ENCODE measurements around the gene HIVEP3. TPM values are rescaled to one million over a fixed set of nuclear protein-coding genes. Genes with fewer than 3 reads are reported as not detected.

HIVEP3 gene
- total and polyA plus RNA-seq, 2 experiments from 2014 or later: 0.57 to 5.9 TPM

DNA sequence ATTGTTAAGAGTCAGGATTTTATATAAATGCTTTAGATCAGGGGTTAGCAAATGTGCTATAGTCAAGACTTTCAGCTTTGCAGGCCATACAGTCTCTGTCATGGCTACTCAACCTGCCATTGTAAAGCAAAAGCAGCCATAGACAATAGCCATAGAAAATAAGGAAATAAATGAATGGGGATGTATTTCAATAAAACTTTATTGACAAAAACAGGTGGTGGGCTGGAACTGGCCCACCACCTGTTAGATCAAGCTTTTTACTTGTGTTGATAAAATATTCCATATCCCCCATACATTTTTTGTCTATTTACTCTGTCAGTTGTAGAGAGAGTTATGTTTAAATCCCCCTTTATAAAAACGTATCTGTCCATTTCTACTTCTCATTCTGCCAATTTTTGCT, 98.9 kb downstream of the HIVEP3 start:
- Histone ChIP-seq H3K9me2 (replicated peaks; ENCODE audit: insufficient read depth) (no peaks in the 10 kb centered on the region), H3K4me1 (ENCODE audit: insufficient read depth) (peaks cover 8% of the 10 kb centered on the region), H4K20me1 (ENCODE audit: insufficient read depth, poor library complexity, severe bottlenecking) (no peaks in the 10 kb centered on the region), H3K27me3 (peaks cover 3% of the 10 kb centered on the region), H3K4me2 (no peak overlapping the region), H3K79me2 (no peaks in the 10 kb centered on the region), H3K27ac (no peak overlapping the region), H3K36me3 (replicated peaks; ENCODE audit: insufficient read depth, low read depth) (no peaks in the 10 kb centered on the region), H3K9me3 (ENCODE audit: low read depth) (no peaks in the 10 kb centered on the region), H3K4me3 (no peak overlapping the region), H2AFZ (no peak overlapping the region)
- WGBS (ENCODE audit: low lambda C conversion rate, missing lambda C conversion rate): 79% methylated on average over 1 of the region's 1 CpG
- TF ChIP-seq, protein P1, sequence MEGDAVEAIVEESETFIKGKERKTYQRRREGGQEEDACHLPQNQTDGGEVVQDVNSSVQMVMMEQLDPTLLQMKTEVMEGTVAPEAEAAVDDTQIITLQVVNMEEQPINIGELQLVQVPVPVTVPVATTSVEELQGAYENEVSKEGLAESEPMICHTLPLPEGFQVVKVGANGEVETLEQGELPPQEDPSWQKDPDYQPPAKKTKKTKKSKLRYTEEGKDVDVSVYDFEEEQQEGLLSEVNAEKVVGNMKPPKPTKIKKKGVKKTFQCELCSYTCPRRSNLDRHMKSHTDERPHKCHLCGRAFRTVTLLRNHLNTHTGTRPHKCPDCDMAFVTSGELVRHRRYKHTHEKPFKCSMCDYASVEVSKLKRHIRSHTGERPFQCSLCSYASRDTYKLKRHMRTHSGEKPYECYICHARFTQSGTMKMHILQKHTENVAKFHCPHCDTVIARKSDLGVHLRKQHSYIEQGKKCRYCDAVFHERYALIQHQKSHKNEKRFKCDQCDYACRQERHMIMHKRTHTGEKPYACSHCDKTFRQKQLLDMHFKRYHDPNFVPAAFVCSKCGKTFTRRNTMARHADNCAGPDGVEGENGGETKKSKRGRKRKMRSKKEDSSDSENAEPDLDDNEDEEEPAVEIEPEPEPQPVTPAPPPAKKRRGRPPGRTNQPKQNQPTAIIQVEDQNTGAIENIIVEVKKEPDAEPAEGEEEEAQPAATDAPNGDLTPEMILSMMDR (IDR thresholded peaks at IDR 0.05; ENCODE audit: poor library complexity): no peak
- no peak for TF ChIP-seq EZH2 (IDR thresholded peaks at IDR 0.05; ENCODE audit: borderline replicate concordance)
- TF ChIP-seq EZH2phosphoT487 (IDR thresholded peaks at IDR 0.05; ENCODE audit: low read depth, severe bottlenecking, unreplicated experiment): no peak
- DNase-seq (ENCODE audit: low spot score): no peak

DNA sequence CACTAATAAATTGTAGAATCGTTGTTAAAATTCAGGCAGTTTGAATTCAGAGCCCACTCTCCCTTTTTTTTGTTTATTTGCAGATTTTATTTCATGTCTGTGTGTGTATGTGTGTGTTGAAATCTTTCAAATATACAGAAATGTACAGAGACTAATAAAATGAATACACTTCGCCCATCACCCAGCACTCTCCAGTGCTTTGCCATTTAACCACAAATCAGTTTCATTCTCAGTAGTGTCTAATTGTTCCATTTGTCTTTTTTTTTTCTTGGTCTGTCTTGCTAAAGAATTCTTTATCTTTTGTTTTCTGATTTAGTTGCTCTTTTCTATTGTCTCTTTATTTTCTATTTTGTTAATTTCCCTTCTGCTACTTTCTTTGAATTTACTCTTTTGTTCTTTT, 99.7 kb downstream of the HIVEP3 start:
- WGBS (ENCODE audit: low lambda C conversion rate, missing lambda C conversion rate): 79% methylated on average over 2 of the region's 2 CpGs
- Histone ChIP-seq H4K20me1 (ENCODE audit: insufficient read depth, poor library complexity, severe bottlenecking) (no peaks in the 10 kb centered on the region), H3K4me3 (no peak overlapping the region)

DNA sequence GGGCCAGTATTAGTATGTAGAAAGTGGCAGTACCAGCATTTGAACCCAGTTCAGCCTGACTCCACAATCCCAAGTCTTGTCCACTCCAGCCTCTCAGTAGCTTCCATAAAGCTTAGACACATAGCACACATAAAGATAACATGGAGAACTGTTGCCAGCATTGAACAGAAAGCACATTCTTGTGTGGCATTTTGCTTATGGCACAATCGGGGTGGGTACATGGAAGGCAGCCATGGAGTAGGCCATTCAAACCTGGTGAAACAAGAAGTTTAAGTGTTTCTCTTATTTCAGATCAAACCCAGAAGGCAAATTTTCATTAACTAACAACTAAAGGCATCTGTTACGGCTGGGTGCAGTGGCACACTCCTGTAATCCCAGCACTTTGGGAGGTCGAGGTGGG, 102.7 kb downstream of the HIVEP3 start:
- TF ChIP-seq EZH2 (IDR thresholded peaks at IDR 0.05; ENCODE audit: borderline replicate concordance): no peak
- TF ChIP-seq, protein P1 (IDR thresholded peaks at IDR 0.05; ENCODE audit: poor library complexity): no peak
- TF ChIP-seq EZH2phosphoT487 (IDR thresholded peaks at IDR 0.05; ENCODE audit: low read depth, severe bottlenecking, unreplicated experiment): no peak
- Histone ChIP-seq H4K20me1 (ENCODE audit: insufficient read depth, poor library complexity, severe bottlenecking) (no peaks in the 10 kb centered on the region), H3K79me2 (no peaks in the 10 kb centered on the region), H3K4me3 (no peak overlapping the region), H2AFZ (no peak overlapping the region), H3K27me3 (peaks cover 3% of the 10 kb centered on the region), H3K9me2 (replicated peaks; ENCODE audit: insufficient read depth) (no peaks in the 10 kb centered on the region), H3K9me3 (ENCODE audit: low read depth) (no peaks in the 10 kb centered on the region), H3K4me2 (no peak overlapping the region), H3K4me1 (ENCODE audit: insufficient read depth) (no peaks in the 10 kb centered on the region), H3K36me3 (replicated peaks; ENCODE audit: insufficient read depth, low read depth) (no peaks in the 10 kb centered on the region), H3K27ac (no peak overlapping the region)
- no peak for DNase-seq (ENCODE audit: low spot score)
- WGBS (ENCODE audit: low lambda C conversion rate, missing lambda C conversion rate): 81% methylated on average over 3 of the region's 3 CpGs

More for the DNA sequence above, 99.7 kb downstream of the HIVEP3 start:
- Histone ChIP-seq H3K9me3 (ENCODE audit: low read depth) (no peaks in the 10 kb centered on the region), H3K9me2 (replicated peaks; ENCODE audit: insufficient read depth) (no peaks in the 10 kb centered on the region), H3K27me3 (peaks cover 3% of the 10 kb centered on the region), H3K36me3 (replicated peaks; ENCODE audit: insufficient read depth, low read depth) (no peaks in the 10 kb centered on the region), H3K79me2 (no peaks in the 10 kb centered on the region), H2AFZ (no peak overlapping the region), H3K4me1 (ENCODE audit: insufficient read depth) (peaks cover 8% of the 10 kb centered on the region), H3K27ac (no peak overlapping the region), H3K4me2 (no peak overlapping the region)
- TF ChIP-seq EZH2phosphoT487 (IDR thresholded peaks at IDR 0.05; ENCODE audit: low read depth, severe bottlenecking, unreplicated experiment): no peak
- TF ChIP-seq, protein P1 (IDR thresholded peaks at IDR 0.05; ENCODE audit: poor library complexity): no peak
- no peak for TF ChIP-seq EZH2 (IDR thresholded peaks at IDR 0.05; ENCODE audit: borderline replicate concordance)
- DNase-seq (ENCODE audit: low spot score): no peak
